Bronchial epithelial cell (primary cell): ENCODE measurements around the gene ANO9. TPM values are rescaled to one million over a fixed set of nuclear protein-coding genes. Genes with fewer than 3 reads are reported as not detected.

Experiments used
- DNase-seq: peaks from one replicate; pipeline ENCODE4 v3.0.0-alpha.2; 2010; ENCODE audit warnings: low read depth
- FAIRE-seq: peaks from 2 replicates; lab custom pipeline; 2011; peaks lifted over from hg19 to GRCh38; lab: Jason Lieb, UNC
- H3K27me3 ChIP-seq: 2 replicates; pipeline ENCODE4 v1.5.1; 2011; ENCODE audit warnings: low read length; ENCODE audit not compliant: control insufficient read depth, insufficient read depth
- H3K36me3 ChIP-seq: 2 replicates; pipeline ENCODE4 v1.5.1; 2011; ENCODE audit warnings: low read length; ENCODE audit not compliant: control insufficient read depth, insufficient read depth
- H3K4me3 ChIP-seq: 2 replicates; pipeline ENCODE4 v1.5.1; 2011; ENCODE audit warnings: mild to moderate bottlenecking, low read depth, low read length, control low read depth
- CTCF ChIP-seq: IDR thresholded peaks from 2 replicates; pipeline ENCODE4 v1.5.1; 2011; ENCODE audit warnings: mild to moderate bottlenecking, moderate library complexity, low read length, control low read depth, inconsistent platforms; ENCODE audit not compliant: insufficient read depth, severe bottlenecking
- total RNA-seq: library from RNA; depleted of rRNA; stranded (reverse); fragments of >200 nt; gene quantifications from 2 replicates; pipeline ENCODE4 v1.2.1, GENCODE V29; 2014

Gene ANO9
- total RNA-seq, 1 donor from 2014 or later: 9.2 TPM

- FAIRE-seq (no peak), DNase-seq (no peak)
- TF ChIP-seq CTCF: no peak
- Histone ChIP-seq H3K4me3 (no peak overlapping the region), H3K36me3 (peaks cover 42% of the 10 kb centered on the region), H3K27me3 (no peaks in the 10 kb centered on the region)
Measured at GRCh38 chr11:400241-400689, 41.5 kb downstream of the ANO9 start.

GRCh38 chr11:399731-400211, 42.0 kb downstream of the ANO9 start:
- no peak overlapping the region for H3K4me3 ChIP-seq
- no peaks in the 10 kb centered on the region for H3K27me3 ChIP-seq
- DNase-seq: no peak
- no peak for TF ChIP-seq CTCF
- FAIRE-seq: no peak
- H3K36me3 ChIP-seq: peaks cover 37% of the 10 kb centered on the region

- TF ChIP-seq CTCF: no peak
- Histone ChIP-seq H3K27me3 (no peaks in the 10 kb centered on the region), H3K36me3 (peaks cover 29% of the 10 kb centered on the region), H3K4me3 (no peak overlapping the region)
- DNase-seq (no peak), FAIRE-seq (no peak)
Measured at GRCh38 chr11:398826-399225, 43.0 kb downstream of the ANO9 start.

- DNase-seq: no peak
- no peaks in the 10 kb centered on the region for H3K27me3 ChIP-seq
- FAIRE-seq: no peak
- no peak overlapping the region for H3K4me3 ChIP-seq
- peaks cover 20% of the 10 kb centered on the region for H3K36me3 ChIP-seq
- no peak for TF ChIP-seq CTCF
Measured at GRCh38 chr11:396948-397548, 44.8 kb downstream of the ANO9 start.

GRCh38 chr11:396511-396947, 45.3 kb downstream of the ANO9 start:
- peaks cover 20% of the 10 kb centered on the region for H3K36me3 ChIP-seq
- TF ChIP-seq CTCF: peak; percentile 46
- peak overlapping the region; percentile 76 for H3K4me3 ChIP-seq
- no peaks in the 10 kb centered on the region for H3K27me3 ChIP-seq
- FAIRE-seq: no peak
- no peak for DNase-seq

GRCh38 chr11:395866-396265, 45.9 kb downstream of the ANO9 start:
- no peak for FAIRE-seq
- DNase-seq: no peak
- Histone ChIP-seq H3K36me3 (peaks cover 20% of the 10 kb centered on the region), H3K4me3 (peak overlapping the region; percentile 76), H3K27me3 (no peaks in the 10 kb centered on the region)
- no peak for TF ChIP-seq CTCF
